HG02610 (cell line): ENCODE measurements around the gene RYK.

Experiments
- ATAC-seq: cut with Tn5 transposase; IDR thresholded peaks from one replicate; pipeline ENCODE4 v1.9.1; 2021; ENCODE audit warnings: mild to moderate bottlenecking, moderate library complexity; ENCODE audit not compliant: unreplicated experiment

RYK gene

DNA sequence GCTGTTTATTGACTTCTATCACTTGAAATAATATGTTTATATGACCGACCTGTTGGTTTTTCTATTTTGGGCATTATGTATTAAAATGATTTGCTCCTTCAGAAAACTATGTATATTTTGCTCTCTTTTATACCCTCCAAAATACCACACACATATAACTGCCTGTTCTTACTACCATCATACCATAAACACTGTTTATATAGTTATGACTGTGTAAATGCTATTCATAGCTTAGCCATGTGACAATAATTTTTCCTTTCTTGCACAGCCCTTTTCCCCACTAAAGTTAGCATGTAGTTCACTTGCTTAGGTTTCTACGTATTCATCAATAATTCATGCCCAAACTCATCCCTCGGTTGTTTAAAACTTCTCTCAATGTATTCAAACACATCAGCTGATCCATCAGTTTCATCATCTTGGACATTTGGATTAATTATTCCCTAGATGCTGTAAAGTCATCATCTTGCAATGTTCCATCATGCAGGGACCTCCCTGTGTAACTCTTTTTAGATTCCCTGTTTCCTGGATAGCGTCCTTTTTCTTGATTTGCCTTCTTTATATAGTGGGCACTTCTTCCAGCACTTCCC lies 8.2 kb upstream of the RYK start:
- no peak for ATAC-seq

DNA sequence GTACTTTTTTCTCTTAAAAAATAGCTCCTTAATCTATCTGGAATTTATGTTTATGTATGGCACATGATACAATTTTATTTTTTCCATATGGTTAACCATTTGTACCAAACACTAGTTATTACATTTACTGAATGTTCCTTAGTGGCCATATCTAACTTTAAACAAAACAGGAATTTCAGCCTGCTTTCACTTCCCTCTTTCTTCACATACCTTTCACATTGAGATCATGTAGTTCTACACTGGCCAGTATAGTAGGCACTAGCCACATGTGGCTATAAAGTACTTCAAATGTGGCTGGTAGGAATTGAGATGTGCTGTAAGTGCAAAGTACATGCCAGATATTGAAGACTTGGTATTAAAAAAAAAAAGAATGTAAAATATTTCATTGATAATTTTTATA lies 4.7 kb upstream of the RYK start:
- no peak for ATAC-seq

DNA sequence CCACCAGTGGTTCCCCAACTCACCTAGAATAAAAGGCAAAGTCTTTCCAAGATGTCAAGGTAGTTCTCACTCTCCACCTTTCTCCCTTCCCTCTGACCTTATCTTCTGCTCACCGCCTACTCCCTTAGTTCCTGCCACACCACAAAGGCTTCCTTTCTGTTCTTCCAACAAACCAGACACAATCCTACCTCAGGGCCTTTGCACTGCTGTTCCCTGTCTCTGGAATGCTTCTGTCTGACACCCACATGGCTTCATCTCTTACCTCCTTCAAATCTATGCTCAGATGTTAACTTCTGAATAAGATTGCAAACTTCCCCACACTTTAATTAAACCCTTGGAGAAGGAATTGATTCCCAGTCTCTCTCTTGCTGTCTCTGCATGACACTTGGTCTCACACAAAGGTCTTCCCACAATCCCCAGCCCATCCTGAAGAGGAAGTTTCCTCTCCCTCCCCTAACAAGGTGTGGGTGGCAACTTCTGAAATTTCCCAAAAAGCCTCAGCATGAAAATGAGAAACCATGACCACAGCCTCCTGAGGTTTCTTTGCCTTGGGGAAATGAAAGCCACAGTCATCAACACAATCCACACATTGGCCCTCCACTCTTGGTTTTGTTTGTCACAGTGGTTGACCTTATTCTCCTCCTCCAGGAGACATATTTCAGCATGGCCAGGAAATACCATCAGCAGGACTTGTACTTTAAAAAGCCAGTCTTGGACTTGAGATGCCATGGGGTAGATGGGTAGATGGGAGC lies 3.0 kb upstream of the RYK start:
- no peak for ATAC-seq

DNA sequence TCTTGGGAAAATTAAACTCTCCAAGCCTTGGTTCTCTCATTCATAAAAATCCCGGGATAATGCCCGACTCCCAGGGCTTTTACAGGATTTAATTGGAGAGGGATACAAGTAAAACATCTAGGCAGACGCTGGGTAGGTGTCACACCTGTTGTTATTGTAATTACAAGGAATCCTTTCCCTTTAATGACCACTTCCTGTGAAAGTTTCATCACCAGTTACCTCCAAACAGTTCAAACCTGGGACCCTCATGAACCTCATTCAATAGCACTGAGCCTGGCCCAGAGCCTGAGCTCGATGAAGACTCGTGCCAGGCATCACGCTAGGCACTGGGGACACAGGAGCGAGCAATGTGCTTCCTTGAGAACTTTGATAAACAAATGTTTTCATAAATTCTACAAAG lies 2.1 kb upstream of the RYK start:
- no peak for ATAC-seq

DNA sequence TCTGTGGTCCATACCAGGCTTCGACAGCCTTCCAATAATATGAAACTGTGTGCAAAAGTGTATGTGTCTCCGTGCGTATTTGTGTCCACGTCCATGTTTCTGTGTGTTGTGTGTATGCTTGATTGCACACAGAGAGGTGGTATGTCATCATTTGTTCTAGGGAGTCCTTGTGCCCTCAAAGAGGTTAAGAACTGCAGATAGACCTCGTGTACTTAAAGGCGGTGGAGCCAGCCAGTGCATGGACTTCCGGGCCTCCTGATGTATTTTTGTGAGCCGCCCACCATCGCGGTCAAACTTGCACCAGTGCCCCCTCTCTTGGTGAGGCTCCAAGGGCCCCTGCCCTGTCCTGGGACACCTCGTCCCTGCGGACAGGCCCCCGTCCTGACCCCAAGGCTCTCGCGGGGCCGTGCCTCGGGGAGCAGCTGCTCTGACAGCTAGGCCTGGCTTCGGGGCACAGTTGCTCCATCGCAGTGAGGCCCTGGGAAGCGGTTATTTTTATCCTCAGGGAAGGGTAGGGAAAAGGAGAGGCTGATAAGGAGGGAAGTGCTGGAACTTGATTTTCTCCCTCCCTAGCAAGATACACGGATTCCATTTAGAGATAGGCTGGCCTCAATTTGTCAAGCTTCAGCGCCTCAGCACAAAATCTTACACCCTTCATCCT lies 1.2 kb upstream of the RYK start:
- no peak for ATAC-seq

DNA sequence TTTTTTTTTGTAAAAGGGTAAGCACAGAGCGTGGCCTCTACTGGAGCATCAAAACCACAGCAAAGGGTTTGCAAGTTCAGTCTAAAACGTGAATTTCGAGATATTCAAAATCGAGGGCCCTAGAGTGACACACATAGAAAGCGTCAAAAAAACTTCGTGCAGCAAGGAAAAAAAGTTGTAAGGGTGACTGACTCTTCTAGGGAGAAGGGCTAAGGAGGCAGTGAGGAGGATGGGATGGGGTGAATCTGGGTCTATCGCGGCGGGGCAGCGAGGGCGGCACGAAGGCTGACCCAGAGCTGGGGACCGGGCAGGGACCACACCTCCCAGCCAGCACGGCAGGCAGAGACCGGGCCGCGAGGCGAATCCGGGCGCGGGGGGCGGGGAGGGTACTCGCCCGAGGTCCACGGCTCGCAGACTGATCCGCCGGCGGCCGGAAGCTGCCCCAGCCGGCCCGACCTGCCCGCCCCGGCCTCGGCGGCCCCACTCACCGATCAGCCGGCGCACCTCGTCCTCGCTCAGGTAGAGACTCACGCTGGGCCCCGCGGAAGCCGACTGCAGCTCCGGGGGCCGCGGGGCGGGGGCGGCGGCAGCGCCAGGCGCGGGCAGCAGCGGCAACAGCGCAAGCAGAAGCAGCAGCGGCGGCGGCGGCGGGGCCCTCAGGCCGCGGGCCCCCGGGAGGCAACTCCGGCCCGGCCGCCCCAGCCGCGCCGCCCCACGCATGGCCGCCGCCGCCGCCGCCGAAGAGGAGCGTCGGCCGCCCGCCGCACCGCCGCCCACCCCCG lies 533 bp downstream of the RYK start:
- ATAC-seq: peak; percentile 47

DNA sequence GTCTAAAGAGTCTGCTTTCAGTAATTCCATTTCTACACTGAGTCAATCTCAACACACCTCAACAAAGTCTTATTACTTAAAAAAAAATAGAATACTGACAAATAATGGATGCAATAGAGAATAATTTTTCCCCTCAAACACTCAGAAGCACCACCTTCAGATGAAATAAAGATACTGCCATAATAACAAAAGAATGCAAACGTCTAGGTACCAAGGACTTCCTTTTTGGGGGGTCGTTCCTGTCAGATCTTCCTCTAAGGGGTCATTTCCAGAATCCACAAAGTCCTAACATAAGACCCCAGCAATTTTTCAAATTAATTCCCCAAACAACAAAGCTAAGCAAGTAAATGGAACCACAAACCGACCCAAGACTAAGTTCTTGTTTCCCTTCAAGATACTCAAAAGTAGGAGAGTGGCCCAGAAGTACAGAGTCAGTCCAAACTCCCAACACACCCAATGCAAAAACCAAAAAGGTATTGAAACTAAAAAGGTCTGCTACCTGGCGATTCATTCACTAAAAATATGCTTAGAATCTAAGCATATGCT lies 1.3 kb downstream of the RYK start:
- peak; percentile 0 for ATAC-seq

DNA sequence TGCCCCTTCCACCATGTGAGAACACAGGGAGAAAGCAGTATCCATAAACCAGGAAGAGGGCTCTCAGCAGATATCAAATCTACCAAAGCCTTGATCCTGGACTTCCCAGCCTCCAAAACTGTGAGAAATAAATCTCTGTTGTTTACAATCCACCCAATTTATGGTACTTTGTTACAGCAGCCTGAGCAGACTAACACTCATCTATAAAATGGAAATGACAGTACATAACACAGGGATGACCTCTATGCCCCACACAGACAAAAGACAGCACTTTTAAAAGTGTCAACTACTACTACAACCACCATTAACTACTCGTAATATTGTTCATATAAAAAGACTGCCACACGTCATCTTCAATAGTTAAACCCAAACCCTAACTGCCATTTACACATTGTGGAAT lies 5.7 kb downstream of the RYK start:
- no peak for ATAC-seq

DNA sequence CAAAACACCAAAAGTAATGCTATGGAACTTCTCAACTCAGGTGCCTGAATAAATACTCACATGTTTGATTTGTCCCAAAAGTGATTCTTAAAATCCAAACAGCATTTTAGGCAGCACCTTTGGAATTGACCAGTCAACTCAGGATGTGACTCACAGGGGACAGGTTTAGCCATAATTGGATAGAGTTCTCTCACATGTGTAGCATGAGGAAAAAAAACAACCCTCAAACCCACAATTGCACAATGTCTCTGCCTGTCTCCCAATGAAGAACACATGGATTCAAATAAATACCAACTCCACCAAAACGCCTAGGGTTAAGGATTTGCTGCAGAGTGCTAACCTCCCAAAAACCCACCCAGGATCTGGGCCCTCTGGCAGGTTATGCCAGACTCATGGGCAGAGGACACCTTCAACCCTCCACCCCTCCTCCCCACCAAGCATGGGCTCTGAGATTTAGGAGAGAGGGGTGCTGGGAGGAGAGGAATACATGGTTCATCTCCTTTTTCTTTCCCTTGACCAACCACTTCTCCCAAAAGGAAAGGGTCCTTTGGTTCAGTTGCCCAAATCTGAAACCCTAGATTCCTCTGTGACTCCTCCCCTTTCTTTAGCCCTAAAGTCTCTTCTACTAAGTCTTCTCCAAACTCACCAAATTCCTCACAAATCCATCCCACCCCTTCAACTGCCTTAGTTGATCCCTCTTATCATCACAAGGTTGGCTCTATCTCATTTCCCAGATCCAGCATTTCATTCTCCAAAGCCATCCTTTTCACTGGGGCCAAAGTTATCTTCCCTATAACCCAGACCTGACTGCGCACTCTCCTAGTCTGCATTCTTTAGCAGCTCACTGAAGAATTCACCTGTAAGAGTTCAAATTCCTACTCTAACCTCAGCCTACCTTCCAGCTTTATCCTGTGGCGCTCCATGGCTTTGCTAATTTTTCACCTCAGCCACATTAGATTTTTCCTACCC lies 7.7 kb downstream of the RYK start:
- no peak for ATAC-seq

DNA sequence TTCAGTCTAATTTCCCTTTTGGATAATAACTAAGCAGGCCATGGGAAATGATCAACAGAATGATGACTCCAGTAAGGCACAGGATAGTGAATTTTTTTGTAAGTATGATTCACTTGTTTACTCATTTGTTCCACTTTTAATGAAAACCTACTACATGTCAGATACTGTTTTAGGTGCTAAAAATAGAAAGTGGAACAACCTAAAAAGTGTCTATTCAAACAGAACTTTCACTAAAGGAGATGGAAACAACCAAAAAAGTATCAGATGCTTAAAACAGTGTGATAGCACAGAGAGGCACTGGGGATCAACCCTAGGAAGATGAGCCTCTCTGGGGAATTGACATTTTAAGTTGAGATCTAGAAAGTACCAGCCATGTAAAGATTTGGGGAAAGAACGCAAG lies 11.1 kb downstream of the RYK start:
- ATAC-seq: peak; percentile 64

DNA sequence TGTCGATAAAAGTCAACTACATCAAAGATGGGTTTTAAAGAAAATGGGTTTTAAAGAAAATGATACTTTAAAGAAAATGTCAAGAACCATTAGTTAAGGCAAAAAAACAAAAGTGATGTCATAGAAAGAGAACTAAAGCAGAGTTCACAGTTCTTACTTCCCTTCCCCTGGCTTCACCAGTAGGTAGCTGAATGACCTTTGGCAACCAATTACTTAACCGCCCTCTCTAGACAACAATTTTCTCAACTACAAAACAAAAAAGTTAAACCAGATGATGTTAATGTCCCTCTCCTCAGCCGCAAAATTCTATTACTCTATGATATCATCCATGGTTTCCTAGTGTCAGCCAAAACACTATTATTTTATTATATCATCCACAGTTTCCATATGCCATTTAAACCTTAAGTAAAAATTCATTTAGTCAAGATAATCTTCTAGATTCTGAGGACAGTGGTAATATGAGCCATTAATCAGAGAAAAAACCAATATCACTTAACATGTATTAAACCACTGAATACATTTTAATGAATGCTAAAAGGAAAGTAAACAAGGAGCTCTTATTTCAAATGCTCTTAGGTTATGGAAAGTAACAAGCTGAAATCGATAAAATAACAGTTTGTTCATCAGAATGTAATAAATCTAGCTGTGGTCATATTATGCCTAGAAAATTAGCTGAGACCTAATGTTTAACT lies 13.1 kb downstream of the RYK start:
- no peak for ATAC-seq

DNA sequence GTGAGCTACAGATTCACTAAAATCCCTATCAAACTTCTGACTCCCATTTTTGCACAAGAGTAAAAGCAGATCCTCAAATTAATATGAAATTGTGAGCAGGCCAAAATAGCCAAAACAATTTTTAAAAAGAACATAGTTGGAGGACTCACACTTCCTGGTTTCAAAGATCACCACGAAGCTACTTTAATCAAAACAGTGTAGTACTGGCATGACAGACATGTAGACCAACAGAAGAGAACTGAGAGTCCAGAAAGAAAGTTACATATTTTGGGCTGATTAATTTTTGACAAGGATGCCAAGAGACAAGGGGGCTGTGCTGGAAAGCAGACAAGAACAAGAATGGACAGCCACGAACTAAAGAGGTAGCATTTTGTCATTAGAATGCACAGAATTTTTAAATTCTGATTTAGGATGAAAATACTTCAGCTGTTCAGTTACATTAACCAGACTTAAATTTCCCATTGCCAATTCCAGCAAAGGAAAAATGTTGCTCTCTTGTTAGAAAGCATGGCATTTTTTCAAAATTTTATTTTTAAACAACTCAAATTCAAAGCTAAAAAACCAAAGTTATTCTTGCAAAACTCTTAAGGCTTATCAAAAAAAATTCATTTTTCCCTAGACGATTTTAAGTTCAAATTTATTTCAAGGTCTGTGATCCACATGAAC lies 14.0 kb downstream of the RYK start:
- peak; percentile 35 for ATAC-seq

DNA sequence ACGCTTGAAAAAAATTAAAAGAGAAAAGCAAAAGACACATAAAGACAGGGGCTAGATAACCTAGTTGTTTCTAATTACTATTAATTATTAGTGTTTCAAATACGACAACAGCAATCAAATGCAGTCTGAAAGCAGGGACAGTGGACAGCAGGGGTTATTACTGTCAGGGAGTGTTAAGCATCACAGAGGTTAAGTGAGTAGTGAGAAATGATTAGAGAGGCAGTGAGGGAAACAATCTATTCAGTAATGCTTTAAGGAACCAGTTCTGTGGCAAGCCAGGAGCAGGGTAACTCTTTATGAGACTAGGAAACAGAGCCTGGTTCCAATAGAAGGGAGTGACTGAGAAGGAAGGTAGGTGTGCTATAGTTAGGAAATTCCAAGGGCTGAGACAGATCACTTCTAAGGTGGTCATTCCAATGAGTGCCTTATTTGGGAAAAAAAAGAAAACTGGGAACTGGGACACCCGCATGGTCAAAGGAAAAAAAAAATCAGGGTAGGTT lies 15.0 kb downstream of the RYK start:
- no peak for ATAC-seq

DNA sequence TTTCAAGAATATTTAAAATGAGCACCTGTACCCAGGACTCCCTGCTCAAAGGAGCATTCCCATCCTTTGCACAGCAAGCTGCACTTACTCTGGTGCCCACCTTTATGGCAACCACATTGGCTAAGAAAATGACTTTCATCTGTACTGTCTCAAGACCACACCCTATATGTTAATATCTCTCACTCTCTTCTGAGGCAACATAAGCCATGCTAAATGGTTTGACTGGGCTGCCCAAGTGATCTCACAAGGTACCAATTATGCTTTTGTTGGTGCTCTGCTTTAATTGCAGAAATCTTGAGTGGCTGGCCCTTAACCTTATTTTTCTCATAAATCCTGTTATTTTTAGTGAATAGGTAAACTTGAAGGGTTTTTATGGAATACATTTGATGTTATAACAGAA lies 17.7 kb downstream of the RYK start:
- ATAC-seq: no peak

DNA sequence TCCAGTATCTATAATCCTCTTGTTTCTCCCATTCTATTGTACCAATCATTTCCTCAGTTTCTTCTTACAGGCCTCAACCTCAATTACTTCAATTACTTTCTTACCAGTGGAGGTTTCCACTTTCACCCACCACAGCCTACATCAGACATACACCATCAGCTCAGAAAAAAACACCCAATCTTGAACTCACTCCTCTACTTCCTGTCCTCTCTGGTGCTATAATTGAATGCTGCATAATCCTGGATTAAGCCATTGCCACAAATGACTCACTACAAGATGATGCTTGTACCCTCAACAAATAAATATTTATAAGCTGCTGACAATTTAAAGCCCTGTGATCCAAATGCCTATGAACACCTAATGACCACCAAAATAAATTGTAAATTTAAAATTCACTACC lies 18.5 kb downstream of the RYK start:
- ATAC-seq: peak; percentile 61

DNA sequence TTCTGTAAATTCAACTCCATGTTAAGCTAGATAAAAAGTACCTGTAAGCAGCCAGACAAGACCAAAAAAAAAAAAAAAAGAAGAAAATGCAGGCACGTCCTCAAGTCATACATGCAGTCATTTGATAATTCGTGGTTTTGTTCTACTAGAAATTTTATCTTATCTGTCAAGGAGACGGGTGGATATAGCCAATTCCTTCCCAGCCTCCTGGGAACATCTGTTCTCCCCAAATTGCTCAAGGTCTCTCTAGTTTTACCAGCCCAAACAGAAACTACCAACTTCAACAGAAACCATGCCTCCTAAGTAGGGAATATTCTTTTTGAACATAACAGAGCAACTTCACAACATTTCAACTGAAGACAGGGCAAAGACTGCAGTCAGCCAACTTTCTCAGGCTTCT lies 19.5 kb downstream of the RYK start:
- ATAC-seq: no peak

DNA sequence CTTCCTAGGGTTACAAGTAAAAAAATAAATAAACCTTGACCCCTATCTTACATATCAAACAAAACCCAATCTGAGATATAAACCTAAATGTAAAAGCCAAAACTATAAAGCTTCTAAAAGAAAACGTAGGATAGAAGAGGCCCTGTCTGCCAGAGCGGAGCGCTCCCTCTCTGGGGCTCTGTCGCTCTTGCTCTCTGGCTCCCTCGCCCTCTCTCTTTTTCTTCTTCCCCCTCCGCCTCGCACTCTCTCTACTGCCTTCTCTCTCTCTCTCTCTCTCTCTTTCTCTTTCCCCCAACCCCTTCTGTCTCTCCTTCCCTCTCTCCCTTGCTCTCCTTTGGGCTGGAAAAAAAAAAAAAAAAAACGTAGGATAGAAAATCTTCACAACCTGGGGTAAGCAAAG lies 21.6 kb downstream of the RYK start:
- ATAC-seq: no peak

DNA sequence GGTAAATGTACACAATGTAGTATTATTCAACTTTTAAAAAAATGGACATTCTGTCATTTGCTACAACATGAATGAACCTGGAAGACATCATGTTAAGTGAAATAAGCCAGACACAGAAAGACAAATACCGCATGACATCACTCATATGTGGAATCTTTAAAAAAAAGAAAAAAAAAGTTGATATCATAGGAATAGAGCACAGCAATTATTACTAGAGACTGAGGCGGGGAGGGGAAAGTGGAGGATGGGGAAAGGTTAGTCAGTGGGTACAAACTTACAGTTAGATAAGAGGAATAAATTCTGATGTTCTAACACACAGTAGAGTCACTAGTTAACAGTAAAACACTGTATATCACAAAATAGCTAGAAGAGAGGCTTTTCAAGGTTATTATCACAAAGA lies 22.2 kb downstream of the RYK start:
- ATAC-seq: no peak

DNA sequence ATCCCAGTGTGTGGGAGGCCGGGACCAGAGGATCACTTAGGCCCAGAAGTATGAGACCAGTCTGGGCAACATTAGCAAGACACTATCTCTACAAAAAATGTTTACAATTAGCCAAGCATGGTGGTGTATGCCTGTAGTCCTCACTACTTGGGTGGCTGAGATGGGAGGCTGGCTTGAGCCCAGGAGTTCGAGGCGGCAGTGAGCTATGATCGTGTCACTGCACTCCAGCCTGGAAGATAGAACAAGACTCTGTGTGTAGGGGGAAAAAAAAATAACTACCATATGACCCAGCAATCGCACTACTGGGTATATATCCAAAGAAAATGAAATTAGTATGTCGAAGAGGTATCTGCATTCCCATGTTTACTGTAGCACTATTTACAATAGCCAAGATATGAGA lies 22.6 kb downstream of the RYK start:
- no peak for ATAC-seq
